ENCODE data around the gene SMIM32.

Gene SMIM32

GRCh38 chr5:136192526-136193321, at the start of gene SMIM32:
Gene SMIM32 (minus strand): TSS chr5:136193162. CDS start chr5:136192524, 638 bp downstream.
- DNase-seq, result peak; percentile 6 to 44

GRCh38 chr5:136242611-136243010, 49.6 kb upstream of the SMIM32 start:
- DNase-seq, result peak; percentile 80 to 94

- no peak for DNase-seq
Measured at GRCh38 chr5:136242136-136242535, 49.2 kb upstream of the SMIM32 start.

- DNase-seq, result no peak
Measured at GRCh38 chr5:136240894-136241293, 47.9 kb upstream of the SMIM32 start.

GRCh38 chr5:136236479-136237083, 43.6 kb upstream of the SMIM32 start:
- DNase-seq, result no peak

GRCh38 chr5:136235321-136235720, 42.4 kb upstream of the SMIM32 start:
- DNase-seq, result no peak

GRCh38 chr5:136232316-136232715, 39.4 kb upstream of the SMIM32 start:
- no peak for DNase-seq

GRCh38 chr5:136230176-136230575, 37.2 kb upstream of the SMIM32 start:
- no peak for DNase-seq

GRCh38 chr5:136228136-136228757, 35.3 kb upstream of the SMIM32 start:
- no peak for DNase-seq

GRCh38 chr5:136226401-136226800, 33.4 kb upstream of the SMIM32 start:
- no peak for DNase-seq

GRCh38 chr5:136225796-136226195, 32.8 kb upstream of the SMIM32 start:
- DNase-seq, result no peak

- DNase-seq, result no peak
Measured at GRCh38 chr5:136222580-136223235, 29.7 kb upstream of the SMIM32 start.

GRCh38 chr5:136221340-136221739, 28.4 kb upstream of the SMIM32 start:
- no peak for DNase-seq

- no peak for DNase-seq
Measured at GRCh38 chr5:136216230-136216629, 23.3 kb upstream of the SMIM32 start.

GRCh38 chr5:136215812-136216211, 22.9 kb upstream of the SMIM32 start:
- no peak for DNase-seq

- no peak for DNase-seq
Measured at GRCh38 chr5:136213919-136214493, 21.0 kb upstream of the SMIM32 start.

GRCh38 chr5:136212252-136212721, 19.3 kb upstream of the SMIM32 start:
- DNase-seq, result peak; percentile 7 to 39

- no peak for DNase-seq
Measured at GRCh38 chr5:136211282-136212040, 18.5 kb upstream of the SMIM32 start.

GRCh38 chr5:136210259-136210658, 17.3 kb upstream of the SMIM32 start:
- DNase-seq, result peak; percentile 40 to 69

- no peak for DNase-seq
Measured at GRCh38 chr5:136209346-136209910, 16.5 kb upstream of the SMIM32 start.

GRCh38 chr5:136208916-136209315, 16.0 kb upstream of the SMIM32 start:
- no peak for DNase-seq

- DNase-seq, result no peak
Measured at GRCh38 chr5:136207631-136208030, 14.7 kb upstream of the SMIM32 start.

Measured in NCI-H524 (cell line).